ENCODE results near the gene SEMA4C. TPM values are rescaled to one million over a fixed set of nuclear protein-coding genes. Genes with fewer than 3 reads are reported as not detected.

Gene SEMA4C
- total and polyA plus RNA-seq, 9 of the 15 experiments (the other 6 are each of a cell fraction or from before 2014, with no cell fraction given): 0.32 to 59.7 (median 23.9) TPM

DNA sequence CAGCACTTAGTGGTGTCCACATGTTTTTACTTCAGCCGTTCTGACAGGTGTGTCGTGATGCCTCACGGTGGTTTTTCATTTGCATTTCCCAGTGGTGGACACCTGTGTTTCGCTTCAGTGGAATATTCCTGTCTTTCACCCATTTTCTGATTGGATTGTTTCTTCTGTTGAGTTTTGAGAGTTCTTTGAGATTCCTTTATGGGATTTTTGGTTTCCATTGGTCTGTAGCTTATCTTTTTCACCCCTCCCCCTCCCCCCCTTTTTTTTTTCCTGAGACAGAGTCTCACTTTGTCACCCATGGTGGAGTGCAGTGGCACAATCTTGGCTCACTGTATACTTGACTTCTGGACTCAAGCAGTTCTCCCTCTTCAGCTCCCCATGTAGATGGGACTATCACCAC, 34.0 kb downstream of the SEMA4C start:
- DNase-seq (ENCODE audit: extremely low read depth in 1 of 4, low spot score in 3 of 4): no peak
- Histone ChIP-seq H3K36me3 (ENCODE audit: control insufficient read depth, insufficient read depth, low read length) (peaks cover 76% of the 10 kb centered on the region; the same call in 2 of the 3 replicates), H2AFZ (ENCODE audit: low read depth, low read length) (no peak overlapping the region), H3K9me1 (ENCODE audit: control insufficient read depth, insufficient read depth, low read length) (peaks cover 3% of the 10 kb centered on the region), H3K4me2 (ENCODE audit: insufficient read depth, low read length) (no peak overlapping the region), H3K79me2 (ENCODE audit: control insufficient read depth, insufficient read depth, low read length) (no peaks in the 10 kb centered on the region), H3K9ac (ENCODE audit: insufficient read depth in 1 of 2, low read depth in 2 of 2, low read length in 2 of 2) (no peak overlapping the region), H3K9me3 (replicated peaks; ENCODE audit: control insufficient read depth, insufficient read depth, low read depth, low read length) (no peaks in the 10 kb centered on the region), H3K27ac (ENCODE audit: extremely low read depth, low read depth, low read length) (no peak overlapping the region), H3K27me3 (ENCODE audit: control insufficient read depth in 2 of 2, insufficient read depth in 2 of 2, low read length in 2 of 2) (no peaks in the 10 kb centered on the region), H4K20me1 (replicated peaks; ENCODE audit: control insufficient read depth, insufficient read depth, low read length) (no peaks in the 10 kb centered on the region), H3K4me3 (no peak overlapping the region), H3K4me1 (replicated peaks in 1 of 2; ENCODE audit: control insufficient read depth in 2 of 2, insufficient read depth in 2 of 2, low read length in 2 of 2) (peaks cover 8 to 27% of the 10 kb centered on the region in 2 experiments; a peak in 4 of 5 replicates)
- POLR2A ChIA-PET: interaction anchor here (1.2 kb wide), 1 partner anchor 9 kb away, joined by 3 read pairs; no protein-coding TSS in a partner anchor
- FAIRE-seq: peak; percentile 29
- BruUV-seq (replicated peaks): no TSS peak
- 91% methylated on average over 4 of the region's 4 CpGs for WGBS (ENCODE audit: insufficient coverage, low coverage, missing lambda C conversion rate)
- intact Hi-C loops (cut with micrococcal nuclease) (no loop called here), in situ Hi-C loops (cut with MboI) (no loop called here)
- TF ChIP-seq POU5F1 (IDR thresholded peaks at IDR 0.05; ENCODE audit: borderline replicate concordance, low read depth, low read length, partially characterized antibody): no peak
- no peak for TF ChIP-seq CHD1 (IDR thresholded peaks at IDR 0.05; ENCODE audit: low read length)
- TF ChIP-seq POLR2B (IDR thresholded peaks at IDR 0.05; ENCODE audit: low read depth, partially characterized antibody): peak; percentile 17
- TF ChIP-seq KDM1A (IDR thresholded peaks at IDR 0.05): peak in 1 of 2 experiments; percentile 53; a peak in 1 of 4 replicates
- TF ChIP-seq, protein P1, sequence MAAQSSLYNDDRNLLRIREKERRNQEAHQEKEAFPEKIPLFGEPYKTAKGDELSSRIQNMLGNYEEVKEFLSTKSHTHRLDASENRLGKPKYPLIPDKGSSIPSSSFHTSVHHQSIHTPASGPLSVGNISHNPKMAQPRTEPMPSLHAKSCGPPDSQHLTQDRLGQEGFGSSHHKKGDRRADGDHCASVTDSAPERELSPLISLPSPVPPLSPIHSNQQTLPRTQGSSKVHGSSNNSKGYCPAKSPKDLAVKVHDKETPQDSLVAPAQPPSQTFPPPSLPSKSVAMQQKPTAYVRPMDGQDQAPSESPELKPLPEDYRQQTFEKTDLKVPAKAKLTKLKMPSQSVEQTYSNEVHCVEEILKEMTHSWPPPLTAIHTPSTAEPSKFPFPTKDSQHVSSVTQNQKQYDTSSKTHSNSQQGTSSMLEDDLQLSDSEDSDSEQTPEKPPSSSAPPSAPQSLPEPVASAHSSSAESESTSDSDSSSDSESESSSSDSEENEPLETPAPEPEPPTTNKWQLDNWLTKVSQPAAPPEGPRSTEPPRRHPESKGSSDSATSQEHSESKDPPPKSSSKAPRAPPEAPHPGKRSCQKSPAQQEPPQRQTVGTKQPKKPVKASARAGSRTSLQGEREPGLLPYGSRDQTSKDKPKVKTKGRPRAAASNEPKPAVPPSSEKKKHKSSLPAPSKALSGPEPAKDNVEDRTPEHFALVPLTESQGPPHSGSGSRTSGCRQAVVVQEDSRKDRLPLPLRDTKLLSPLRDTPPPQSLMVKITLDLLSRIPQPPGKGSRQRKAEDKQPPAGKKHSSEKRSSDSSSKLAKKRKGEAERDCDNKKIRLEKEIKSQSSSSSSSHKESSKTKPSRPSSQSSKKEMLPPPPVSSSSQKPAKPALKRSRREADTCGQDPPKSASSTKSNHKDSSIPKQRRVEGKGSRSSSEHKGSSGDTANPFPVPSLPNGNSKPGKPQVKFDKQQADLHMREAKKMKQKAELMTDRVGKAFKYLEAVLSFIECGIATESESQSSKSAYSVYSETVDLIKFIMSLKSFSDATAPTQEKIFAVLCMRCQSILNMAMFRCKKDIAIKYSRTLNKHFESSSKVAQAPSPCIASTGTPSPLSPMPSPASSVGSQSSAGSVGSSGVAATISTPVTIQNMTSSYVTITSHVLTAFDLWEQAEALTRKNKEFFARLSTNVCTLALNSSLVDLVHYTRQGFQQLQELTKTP (IDR thresholded peaks at IDR 0.05; ENCODE audit: low read depth in 1 of 2, partially characterized antibody in 2 of 2): peak in 1 of 2 experiments; percentile 41
- TF ChIP-seq NR1H2 (CRISPR knock-in tag; IDR thresholded peaks at IDR 0.05): no peak
- CTCF ChIA-PET (ENCODE audit: low intra/inter-chr PET ratio): no interaction called here
- no peak for ATAC-seq
